Fibroblast of lung (primary cell): ENCODE measurements around the gene METAP2. TPM values are rescaled to one million over a fixed set of nuclear protein-coding genes. Genes with fewer than 3 reads are reported as not detected.

Experiments
- DNase-seq, 2 donors: peaks; one replicate each; pipeline versions ENCODE4 v3.0.0 to v3.0.0-alpha.2; 2010; ENCODE audit warnings: low read depth in 2 of 2
- H2AFZ ChIP-seq: 2 replicates; pipeline ENCODE4 v1.5.1; 2012; ENCODE audit warnings: low read length, control low read depth, inconsistent platforms
- H3K27ac ChIP-seq: 2 replicates; pipeline ENCODE4 v1.5.1; 2011; ENCODE audit warnings: low read length, control low read depth; ENCODE audit not compliant: insufficient read depth
- H3K27me3 ChIP-seq: 2 replicates; pipeline ENCODE4 v1.5.1; 2011; ENCODE audit warnings: mild to moderate bottlenecking, low read length; ENCODE audit not compliant: control insufficient read depth, insufficient read depth
- H3K36me3 ChIP-seq: 2 replicates; pipeline ENCODE4 v1.5.1; 2011; ENCODE audit warnings: low read length; ENCODE audit not compliant: control insufficient read depth, insufficient read depth
- H3K4me1 ChIP-seq: 2 replicates; pipeline ENCODE4 v1.5.1; 2011; ENCODE audit warnings: low read length; ENCODE audit not compliant: control insufficient read depth, insufficient read depth; ENCODE audit errors: extremely low read depth
- H3K4me2 ChIP-seq: 2 replicates; pipeline ENCODE4 v1.5.1; 2011; ENCODE audit warnings: low read length, control low read depth; ENCODE audit not compliant: insufficient read depth; ENCODE audit errors: extremely low read depth
- H3K4me3 ChIP-seq, 4 experiments: fragments of 200-600 bp in 1 of 4; sonication (generic) in 1 of 4; replicated peaks in 1 of 4; 2 replicates each; pipeline ENCODE4 v1.5.1; 2011 to 2016; ENCODE audit warnings: low read length in 4 of 4, low read depth in 3 of 4, mild to moderate bottlenecking in 3 of 4, control low read depth in 2 of 4, inconsistent platforms in 1 of 4, mixed read lengths in 1 of 4; ENCODE audit not compliant: insufficient read depth in 1 of 4; ENCODE audit errors: control extremely low read depth in 1 of 4
- H3K79me2 ChIP-seq: 2 replicates; pipeline ENCODE4 v1.5.1; 2012; ENCODE audit warnings: mild to moderate bottlenecking, low read length, inconsistent platforms; ENCODE audit not compliant: control insufficient read depth, insufficient read depth
- H3K9ac ChIP-seq: 2 replicates; pipeline ENCODE4 v1.5.1; 2011; ENCODE audit warnings: mild to moderate bottlenecking, low read length, control low read depth; ENCODE audit not compliant: insufficient read depth
- H3K9me3 ChIP-seq: 2 replicates; pipeline ENCODE4 v1.5.1; 2012; ENCODE audit warnings: low read depth, low read length; ENCODE audit not compliant: control insufficient read depth, insufficient read depth
- H4K20me1 ChIP-seq: 2 replicates; pipeline ENCODE4 v1.5.1; 2011; ENCODE audit warnings: low read length; ENCODE audit not compliant: control insufficient read depth, insufficient read depth; ENCODE audit errors: extremely low read depth
- CTCF ChIP-seq, 2 donors: IDR thresholded peaks in 1 of 2; conservative IDR thresholded peaks in 1 of 2; 1 replicate in 1 of 2; 2 replicates in 1 of 2; pipeline ENCODE4 v1.5.1; 2011 to 2012; ENCODE audit warnings: low read length in 2 of 2, control low read depth in 1 of 2, inconsistent platforms in 1 of 2, low read depth in 1 of 2, mild to moderate bottlenecking in 1 of 2
- EZH2 ChIP-seq: IDR thresholded peaks from 2 replicates; pipeline ENCODE4 v1.5.1; 2012; ENCODE audit warnings: low read length, control low read depth, mild to moderate bottlenecking; ENCODE audit errors: missing control alignments
- polyA plus RNA-seq, 2 donors: library from polyadenylated mRNA; depleted of rRNA in 1 of 2; stranded (reverse) in 1 of 2; unstranded in 1 of 2; fragments of >200 nt; gene quantifications; 2 replicates each; pipeline ENCODE4 v1.2.1, GENCODE V29; 2011 to 2012; ENCODE audit warnings: missing spikeins in 1 of 2
- total RNA-seq: library from RNA; depleted of rRNA; stranded (reverse); fragments of >200 nt; gene quantifications from 2 replicates; pipeline ENCODE4 v1.2.1, GENCODE V29; 2014

METAP2 gene
- total and polyA plus RNA-seq, 2 donors (not counting 1 experiment from before 2014, with no cell fraction given), result 78.9 to 113 TPM

- Histone ChIP-seq H3K36me3 (no peaks in the 10 kb centered on the region), H3K9ac (no peak overlapping the region), H3K27ac (no peak overlapping the region), H3K79me2 (peaks cover 3% of the 10 kb centered on the region), H3K4me1 (no peaks in the 10 kb centered on the region), H4K20me1 (no peaks in the 10 kb centered on the region), H2AFZ (no peak overlapping the region), H3K4me2 (no peak overlapping the region), H3K4me3 (no peak overlapping the region), H3K9me3 (no peaks in the 10 kb centered on the region), H3K27me3 (no peaks in the 10 kb centered on the region)
- TF ChIP-seq EZH2 (no peak), CTCF (conservative IDR thresholded peaks at IDR 0.05 in 1 of 2, IDR thresholded peaks at IDR 0.05 in 1 of 2; ENCODE audit: low read depth in 1 of 2, low read length in 2 of 2) (no peak)
- DNase-seq, result no peak
These were observed 20.9 kb downstream of the METAP2 start for GRCh38 chr12:95494888-95495287.

GRCh38 chr12:95495433-95495832 is 21.5 kb downstream of the METAP2 start:
- no peak for DNase-seq
- peaks cover 3% of the 10 kb centered on the region for H3K79me2 ChIP-seq
- H3K9me3 ChIP-seq, result no peaks in the 10 kb centered on the region
- H3K36me3 ChIP-seq, result no peaks in the 10 kb centered on the region
- H3K27me3 ChIP-seq, result no peaks in the 10 kb centered on the region
- no peak overlapping the region for H3K9ac ChIP-seq
- no peak overlapping the region for H2AFZ ChIP-seq
- no peak overlapping the region for H3K4me3 ChIP-seq
- TF ChIP-seq EZH2 (no peak), CTCF (conservative IDR thresholded peaks at IDR 0.05 in 1 of 2, IDR thresholded peaks at IDR 0.05 in 1 of 2; ENCODE audit: low read depth in 1 of 2, low read length in 2 of 2) (no peak)
- H4K20me1 ChIP-seq, result no peaks in the 10 kb centered on the region
- H3K4me2 ChIP-seq, result no peak overlapping the region
- H3K27ac ChIP-seq, result no peak overlapping the region
- H3K4me1 ChIP-seq, result no peaks in the 10 kb centered on the region

- Histone ChIP-seq H3K9ac (no peak overlapping the region), H3K36me3 (no peaks in the 10 kb centered on the region), H3K27me3 (no peaks in the 10 kb centered on the region), H3K27ac (no peak overlapping the region), H3K9me3 (no peaks in the 10 kb centered on the region), H4K20me1 (no peaks in the 10 kb centered on the region), H3K4me3 (no peak overlapping the region), H3K4me1 (no peaks in the 10 kb centered on the region), H2AFZ (no peak overlapping the region), H3K79me2 (peaks cover 3% of the 10 kb centered on the region), H3K4me2 (no peak overlapping the region)
- DNase-seq, result no peak
- no peak for TF ChIP-seq CTCF (conservative IDR thresholded peaks at IDR 0.05 in 1 of 2, IDR thresholded peaks at IDR 0.05 in 1 of 2; ENCODE audit: low read depth in 1 of 2, low read length in 2 of 2)
- no peak for TF ChIP-seq EZH2
These were observed 23.1 kb downstream of the METAP2 start for GRCh38 chr12:95497031-95497430.
